PFSK-1 (cell line): Measurements from ENCODE around the gene GAST.

Source experiments
- FOXP2 ChIP-seq: optimal IDR thresholded peaks from 2 replicates; pipeline ENCODE3; 2011; ENCODE audit warnings: borderline replicate concordance, control low read depth, inconsistent platforms; ENCODE audit not compliant: insufficient read depth; ENCODE audit errors: extremely low read length, extremely low read depth
- POLR2AphosphoS5 ChIP-seq: IDR thresholded peaks from 2 replicates; pipeline ENCODE4 v1.6.1; 2012; ENCODE audit warnings: low read depth, mild to moderate bottlenecking, control low read depth, low read length, moderate library complexity
- REST ChIP-seq, 2 experiments: IDR thresholded peaks; 2 replicates each; pipeline versions ENCODE4 v1.6.1 to v1.8.0; 2011 to 2012; ENCODE audit warnings: low read depth in 2 of 2, low read length in 2 of 2, control low read depth in 1 of 2, inconsistent platforms in 1 of 2, mild to moderate bottlenecking in 1 of 2, moderate library complexity in 1 of 2; ENCODE audit not compliant: insufficient read depth in 1 of 2
- SIN3A ChIP-seq: IDR thresholded peaks from 2 replicates; pipeline ENCODE4 v1.6.1; 2012; ENCODE audit warnings: mild to moderate bottlenecking, low read length, moderate library complexity, borderline replicate concordance; ENCODE audit not compliant: insufficient read depth
- TAF1 ChIP-seq: IDR thresholded peaks from 2 replicates; pipeline ENCODE4 v1.6.1; 2012; ENCODE audit warnings: low read length, control low read depth, borderline replicate concordance; ENCODE audit not compliant: insufficient read depth

Gene GAST

GRCh38 chr17:41692722-41693521, 19.2 kb upstream of the GAST start:
- TF ChIP-seq FOXP2: no peak
- TF ChIP-seq SIN3A: no peak
- no peak for TF ChIP-seq TAF1
- TF ChIP-seq REST (IDR thresholded peaks at IDR 0.05; ENCODE audit: insufficient read depth in 1 of 2, low read depth in 2 of 2, low read length in 2 of 2): no peak
- TF ChIP-seq POLR2AphosphoS5: no peak; the same call in none of the 2 replicates

- TF ChIP-seq POLR2AphosphoS5 (no peak), FOXP2 (no peak), TAF1 (no peak), REST (IDR thresholded peaks at IDR 0.05; ENCODE audit: insufficient read depth in 1 of 2, low read depth in 2 of 2, low read length in 2 of 2) (no peak), SIN3A (no peak)
These were observed 16.9 kb upstream of the GAST start for GRCh38 chr17:41695134-41695661.

- no peak for TF ChIP-seq POLR2AphosphoS5
- no peak for TF ChIP-seq FOXP2
- no peak for TF ChIP-seq REST (IDR thresholded peaks at IDR 0.05; ENCODE audit: insufficient read depth in 1 of 2, low read depth in 2 of 2, low read length in 2 of 2)
- TF ChIP-seq SIN3A: no peak
- no peak for TF ChIP-seq TAF1
These were observed 16.0 kb upstream of the GAST start for GRCh38 chr17:41695954-41696757.

- TF ChIP-seq REST (IDR thresholded peaks at IDR 0.05; ENCODE audit: insufficient read depth in 1 of 2, low read depth in 2 of 2, low read length in 2 of 2): no peak
These were observed 14.8 kb upstream of the GAST start for GRCh38 chr17:41697122-41697962.
